ENCODE measurements around the gene RSPO3.

The RSPO3 gene

DNA sequence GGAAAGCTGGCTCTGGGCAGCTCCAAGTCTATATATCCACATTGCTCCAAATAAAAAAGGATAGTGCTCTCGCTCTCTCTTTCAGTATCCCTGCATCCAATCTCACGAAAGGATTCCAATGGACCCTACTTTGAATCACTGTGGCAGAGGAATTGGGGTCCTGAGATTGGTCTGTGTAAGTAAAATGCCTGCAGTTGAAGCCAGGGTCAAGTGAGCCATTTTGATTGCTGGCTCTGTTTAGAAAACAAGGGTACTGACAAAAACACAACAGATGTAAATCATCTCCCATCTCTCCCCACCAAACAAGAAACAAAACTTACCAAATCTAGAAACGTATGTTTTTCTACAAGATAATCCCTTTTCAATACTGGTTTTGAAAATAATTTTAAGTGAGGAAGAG, 45.6 kb downstream of the RSPO3 start:
- no peak for DNase-seq

DNA sequence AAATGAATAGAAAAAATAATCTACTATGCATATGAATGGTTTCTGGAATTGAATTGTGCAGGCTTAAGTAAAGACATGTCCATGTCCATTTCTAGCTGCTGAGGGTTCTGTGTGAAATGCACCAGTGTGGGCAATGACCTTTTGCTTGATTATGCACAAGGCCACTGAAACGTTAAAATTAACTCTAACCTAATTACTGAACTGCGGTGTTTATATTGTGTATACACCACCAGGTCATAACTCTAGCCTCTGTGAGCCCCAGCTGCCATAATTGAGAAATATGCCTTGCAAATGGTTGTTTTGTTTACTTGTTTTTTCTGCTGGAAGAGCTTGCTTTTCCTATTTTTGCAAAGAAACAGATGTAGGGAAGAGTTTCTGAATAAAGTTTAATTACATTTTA, 46.1 kb downstream of the RSPO3 start:
- no peak for DNase-seq

DNA sequence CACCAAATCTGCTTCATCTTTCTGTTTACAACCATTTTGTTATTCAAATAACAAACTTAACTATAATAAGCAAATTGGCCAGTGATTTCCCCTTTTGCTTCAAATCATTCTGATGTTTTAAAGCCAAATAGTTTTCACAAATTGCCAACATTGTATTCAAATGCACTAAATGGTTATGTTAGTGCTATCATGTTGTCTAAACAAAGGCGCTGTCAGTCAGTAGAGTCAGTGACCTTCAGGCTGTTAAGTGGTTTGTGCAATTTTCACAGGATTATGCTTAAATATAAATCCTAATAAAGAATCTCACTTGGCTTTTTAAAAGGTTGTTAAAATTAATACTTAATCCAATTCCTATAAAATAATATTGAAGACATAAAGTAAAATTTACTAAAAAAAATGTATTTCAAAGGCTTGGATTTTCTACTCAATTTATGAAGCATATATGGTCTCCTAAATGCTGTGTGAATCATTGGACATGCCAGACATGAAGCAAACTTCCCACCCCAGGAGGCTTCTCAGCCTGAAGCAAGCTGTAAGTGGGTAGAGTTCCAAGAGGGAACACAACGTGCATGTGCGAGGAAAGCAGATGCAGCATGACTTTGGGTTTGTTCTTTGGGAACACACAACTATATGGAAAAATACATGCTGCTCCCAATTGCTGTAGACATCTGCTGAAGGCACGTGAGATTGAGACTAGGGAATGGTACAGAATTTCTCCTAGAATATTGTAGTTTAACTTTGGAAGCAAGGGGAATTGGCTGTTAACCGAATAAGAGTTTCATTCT, 54.9 kb downstream of the RSPO3 start:
- DNase-seq: no peak

DNA sequence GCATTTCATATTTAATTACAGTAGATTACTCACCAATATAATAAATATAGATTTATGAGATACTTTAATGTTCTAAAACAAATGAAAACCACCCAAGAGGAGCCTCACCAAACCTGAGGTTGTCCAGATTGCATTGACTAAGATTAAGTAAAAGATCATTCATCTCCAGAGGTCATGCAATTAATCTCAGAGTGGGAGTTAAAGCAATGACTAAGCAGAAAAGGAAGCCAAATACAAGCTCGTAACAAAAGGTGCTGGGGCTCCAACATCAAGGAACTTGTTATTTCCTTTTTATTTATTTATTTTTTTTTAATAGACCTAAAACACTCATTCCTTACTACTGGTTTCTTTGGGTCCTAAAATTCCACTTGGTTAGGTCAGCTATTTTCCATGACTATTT, 57.7 kb downstream of the RSPO3 start:
- no peak for DNase-seq

DNA sequence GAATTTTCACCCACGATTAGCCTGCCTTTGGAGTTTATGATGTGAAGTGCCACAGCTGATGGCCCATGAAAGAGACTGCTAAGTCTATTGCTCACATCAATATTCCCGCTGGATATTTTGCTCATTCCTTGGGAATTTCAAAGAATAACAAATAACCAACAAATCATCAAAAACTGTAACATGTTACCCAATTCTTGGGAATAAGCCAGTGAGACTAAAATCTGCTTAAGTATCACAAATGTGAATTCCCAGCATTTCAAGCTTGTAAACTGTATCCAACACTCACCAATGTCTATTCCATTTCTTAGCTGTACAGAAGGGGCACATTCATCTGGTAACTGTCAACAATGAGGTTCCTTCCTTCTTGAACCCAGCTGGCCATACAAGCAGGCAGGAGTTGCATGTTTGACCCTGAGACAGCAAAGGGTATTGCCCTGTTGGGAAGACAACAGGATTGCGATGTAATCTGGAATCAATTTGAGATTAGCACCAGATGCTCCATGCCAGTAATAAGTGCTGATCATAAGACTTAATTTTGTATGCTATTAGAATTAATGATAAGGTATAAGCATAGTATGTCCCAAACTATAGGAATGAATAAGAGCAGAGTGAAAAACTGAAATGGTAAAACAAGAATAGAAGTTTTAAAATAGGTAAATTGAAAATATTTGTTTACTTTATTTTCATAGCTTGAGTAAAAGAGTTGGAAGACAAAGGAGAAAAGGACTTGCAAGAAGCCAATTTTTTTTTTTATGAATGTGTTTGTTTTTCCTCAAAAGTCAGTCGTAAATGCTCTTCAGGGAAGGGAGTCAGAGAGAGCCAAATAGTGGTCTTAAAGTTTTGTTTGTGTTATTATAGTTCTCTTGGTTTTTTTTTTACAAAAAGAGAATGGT, 58.8 kb downstream of the RSPO3 start:
- DNase-seq: no peak

DNA sequence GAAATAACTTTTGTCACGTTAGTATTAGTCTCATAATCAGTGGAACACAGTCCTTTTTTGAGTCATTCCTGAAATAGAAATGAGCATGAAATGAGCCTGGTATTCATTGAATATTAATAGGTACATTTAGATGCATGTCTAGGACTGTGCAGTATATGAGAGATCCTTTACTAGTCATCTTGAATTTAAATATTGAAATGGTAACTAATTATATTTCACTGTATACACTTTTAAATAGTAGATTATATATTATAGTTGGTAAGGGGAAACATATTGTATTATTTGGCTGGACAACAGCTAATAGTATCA, 59.4 kb downstream of the RSPO3 start:
- DNase-seq: no peak

DNA sequence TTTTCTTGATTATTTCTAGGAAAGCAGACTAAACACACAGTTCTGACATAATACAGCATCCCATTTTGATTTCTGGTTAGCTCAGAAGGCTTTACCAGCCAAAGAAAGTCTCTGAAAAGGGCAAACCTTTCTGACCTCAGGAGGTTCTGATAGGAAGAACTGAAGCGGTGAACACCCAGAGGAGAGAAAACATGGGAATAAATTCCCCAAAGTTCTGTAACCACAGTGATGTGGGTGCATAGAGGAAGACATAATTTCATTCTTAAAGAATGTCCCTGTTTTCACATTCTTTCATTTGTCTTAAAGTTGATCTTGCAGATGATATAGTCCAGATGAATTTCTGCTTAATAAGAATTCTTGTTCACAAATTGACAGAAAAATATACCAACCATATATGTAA, 60.3 kb downstream of the RSPO3 start:
- DNase-seq: no peak

DNA sequence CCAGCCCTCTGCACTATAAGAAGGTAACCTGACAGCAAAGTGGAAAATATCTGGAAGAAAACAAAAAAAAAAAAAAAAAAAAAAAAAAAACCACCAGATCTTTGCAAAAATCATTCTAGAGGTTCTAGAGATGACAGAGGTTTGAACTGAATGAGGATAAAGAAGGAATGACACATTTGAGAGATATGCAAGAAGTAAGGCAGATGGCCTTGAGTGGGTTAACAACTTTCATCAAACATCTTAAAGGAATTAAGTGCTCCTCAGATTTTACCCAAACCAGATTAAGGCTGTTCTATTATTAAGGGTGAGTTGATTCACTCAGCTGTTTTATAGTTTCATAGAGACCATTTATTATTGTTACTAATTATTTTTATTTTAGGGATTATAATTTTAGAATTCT, 62.0 kb downstream of the RSPO3 start:
- no peak for DNase-seq

DNA sequence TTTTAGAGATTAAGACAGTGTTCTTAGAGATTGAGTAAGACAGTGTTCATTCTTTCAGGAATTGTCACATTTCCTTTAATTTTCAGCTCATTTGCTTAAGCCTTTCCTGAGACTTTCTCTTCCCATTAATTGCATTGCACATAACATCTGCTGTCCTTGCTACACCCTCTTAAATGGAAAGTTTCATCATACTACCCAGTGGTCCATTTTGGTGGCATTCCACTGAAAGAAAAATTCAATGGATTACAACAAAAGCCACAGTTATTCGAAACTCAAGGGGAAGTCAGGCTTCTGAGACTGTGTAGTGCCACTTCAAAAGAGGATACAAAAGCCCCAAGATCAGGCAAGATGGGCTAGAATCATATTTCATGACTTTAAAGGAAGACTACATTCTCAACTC, 64.0 kb downstream of the RSPO3 start:
- no peak for DNase-seq

DNA sequence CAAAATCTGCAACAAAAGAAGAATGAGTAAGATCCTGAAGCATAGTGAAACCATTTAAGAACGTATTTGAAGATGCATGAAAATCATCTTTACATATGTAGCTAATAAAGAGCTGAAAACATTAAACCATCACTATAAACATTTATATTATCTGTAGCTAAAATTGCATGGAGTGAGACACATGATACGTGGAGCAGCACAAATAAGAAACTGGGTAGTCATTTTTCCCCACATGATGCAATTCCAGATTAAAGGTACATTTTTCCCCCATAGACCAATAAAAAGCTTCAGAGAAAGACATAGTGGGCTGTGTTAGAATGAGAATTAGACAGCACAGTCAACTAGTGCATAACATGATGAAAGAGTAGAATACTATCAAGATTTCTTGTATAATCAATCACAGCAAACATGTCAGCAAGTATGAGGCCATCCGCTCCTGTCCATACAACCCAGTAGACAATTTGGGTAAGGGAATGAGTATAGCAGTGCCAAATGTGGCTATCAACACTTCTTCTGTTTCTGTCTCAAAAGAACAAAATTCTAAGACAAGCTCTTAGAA, 67.0 kb downstream of the RSPO3 start:
- no peak for DNase-seq

DNA sequence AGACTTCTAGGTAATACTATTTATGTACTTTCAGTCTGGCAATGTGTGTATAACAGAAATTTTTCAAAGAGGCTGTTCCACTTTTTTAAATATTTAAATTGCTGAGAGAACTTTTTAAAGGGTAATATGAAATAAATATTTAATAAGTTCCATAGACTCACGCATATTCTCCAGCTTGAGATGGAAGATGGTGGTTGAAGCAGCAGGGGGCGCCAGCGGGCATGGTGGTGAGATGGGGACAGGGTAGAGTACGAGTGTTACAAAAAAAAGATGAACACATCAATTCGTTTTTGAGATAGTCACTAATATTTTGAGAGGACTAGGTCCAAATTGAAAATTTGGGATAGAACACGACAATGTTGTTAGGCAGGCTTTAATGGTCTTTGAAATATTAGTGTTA, 68.4 kb downstream of the RSPO3 start:
- DNase-seq: no peak

DNA sequence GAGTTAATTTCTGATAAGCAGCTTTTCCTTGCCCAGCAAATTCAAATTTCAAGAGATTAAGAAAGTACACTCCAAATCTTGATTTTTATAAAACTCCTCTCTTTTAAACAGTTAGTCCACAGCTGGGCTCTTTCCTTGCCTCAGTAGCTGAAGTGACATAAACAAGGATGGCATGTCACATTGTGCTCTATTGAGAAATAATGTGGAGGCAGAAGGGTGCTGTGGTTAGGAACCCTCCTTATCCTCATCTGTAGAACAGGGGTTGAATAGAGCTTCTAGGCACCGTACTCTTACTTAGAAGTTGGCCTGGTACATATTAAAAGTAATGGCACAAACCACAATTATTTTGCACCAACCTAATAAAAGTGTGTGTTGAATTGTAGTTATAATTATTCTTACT, 70.3 kb downstream of the RSPO3 start:
- no peak for DNase-seq

DNA sequence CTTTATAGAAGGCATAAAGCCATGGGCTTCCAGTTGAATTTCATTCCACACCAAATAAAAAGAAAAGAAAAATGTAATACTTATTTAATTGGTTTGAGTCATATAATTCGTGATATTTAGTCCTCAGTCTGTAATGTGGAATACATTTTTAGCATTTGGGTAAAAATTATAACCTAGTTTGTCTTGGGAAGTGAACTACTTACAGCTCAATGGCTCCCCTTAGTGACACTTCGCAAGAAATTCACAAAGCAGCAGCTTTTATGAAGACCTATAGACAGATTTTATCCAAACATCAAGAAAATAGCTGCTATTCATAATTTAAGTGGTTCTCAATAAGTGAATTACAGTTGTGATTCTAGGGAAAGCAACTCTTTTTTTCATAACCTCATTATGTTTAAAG, 72.1 kb downstream of the RSPO3 start:
- peak; percentile 37 for DNase-seq

DNA sequence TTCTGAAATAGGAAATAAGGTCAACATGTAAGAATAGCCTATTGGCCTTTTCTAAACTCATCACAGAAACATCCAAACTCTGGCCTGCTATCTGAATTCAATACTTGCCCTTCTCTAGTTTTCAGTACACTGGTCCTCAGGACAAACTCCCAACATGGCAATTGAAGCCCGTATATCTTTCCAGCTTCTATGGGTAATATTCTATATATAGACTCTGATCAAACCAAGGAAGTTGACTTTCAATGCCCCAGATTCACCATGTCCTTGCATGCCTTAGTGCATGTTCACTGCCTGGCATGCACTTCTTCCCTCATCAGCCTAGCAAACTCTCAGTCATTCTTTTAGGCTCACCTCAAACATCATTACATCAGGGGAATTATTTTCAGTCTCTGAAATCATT, 73.2 kb downstream of the RSPO3 start:
- DNase-seq: no peak

DNA sequence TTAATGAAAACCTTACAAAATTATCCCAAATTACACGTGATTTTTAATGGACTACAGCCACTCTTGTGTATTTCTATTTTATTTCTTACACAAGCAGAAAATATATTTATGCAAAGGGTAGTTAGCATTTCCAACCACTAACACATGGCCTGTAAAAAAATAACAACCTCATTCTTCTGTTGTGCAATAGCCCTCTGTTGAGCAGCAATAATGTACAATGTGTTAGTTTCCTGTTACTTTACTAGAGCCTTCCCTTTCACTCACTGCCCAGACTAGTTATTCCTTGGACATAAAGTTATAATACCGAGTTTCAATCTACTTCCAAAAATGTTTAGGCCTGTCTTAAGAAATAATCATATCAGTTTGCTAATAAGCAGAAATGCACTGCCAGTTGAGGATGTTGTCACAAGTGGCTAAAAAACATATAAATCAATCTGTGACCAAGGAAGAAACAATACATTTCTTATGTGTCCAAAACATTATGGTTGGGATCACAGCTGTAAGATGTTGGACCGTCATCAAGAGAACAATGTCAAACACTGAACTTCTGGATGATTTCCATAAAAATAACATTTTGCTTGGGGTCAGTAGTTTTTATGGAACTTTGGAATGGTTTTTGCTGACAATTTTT, 74.6 kb downstream of the RSPO3 start:
- no peak for DNase-seq

DNA sequence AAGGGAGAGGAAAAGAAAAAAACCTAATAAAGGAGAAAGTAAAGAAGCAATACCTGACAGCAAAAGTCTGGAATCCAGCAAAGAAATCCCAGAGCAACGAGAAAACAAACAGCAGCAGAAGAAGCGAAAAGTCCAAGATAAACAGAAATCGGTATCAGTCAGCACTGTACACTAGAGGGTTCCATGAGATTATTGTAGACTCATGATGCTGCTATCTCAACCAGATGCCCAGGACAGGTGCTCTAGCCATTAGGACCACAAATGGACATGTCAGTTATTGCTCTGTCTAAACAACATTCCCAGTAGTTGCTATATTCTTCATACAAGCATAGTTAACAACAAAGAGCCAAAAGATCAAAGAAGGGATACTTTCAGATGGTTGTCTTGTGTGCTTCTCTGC, 77.4 kb downstream of the RSPO3 start:
- no peak for DNase-seq

DNA sequence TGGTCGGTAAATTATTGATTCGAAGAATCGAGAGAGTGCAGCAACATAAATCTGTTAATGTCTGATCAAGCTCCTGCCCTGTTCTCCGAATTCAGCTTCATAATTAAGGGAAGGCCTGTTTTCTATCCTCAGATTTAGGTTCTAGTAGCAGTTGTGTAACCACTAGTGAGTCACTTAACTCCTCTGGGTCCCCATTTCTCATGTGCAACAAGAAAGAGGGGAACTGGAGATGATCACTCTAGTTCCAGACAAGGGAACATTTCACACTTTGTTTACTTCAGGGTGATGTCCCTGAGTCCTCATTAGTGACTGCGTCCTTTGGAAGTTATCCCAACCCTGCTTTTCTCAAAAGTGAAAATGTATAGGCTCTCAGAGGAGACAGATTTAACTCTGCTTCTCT, 80.1 kb downstream of the RSPO3 start:
- no peak for DNase-seq

DNA sequence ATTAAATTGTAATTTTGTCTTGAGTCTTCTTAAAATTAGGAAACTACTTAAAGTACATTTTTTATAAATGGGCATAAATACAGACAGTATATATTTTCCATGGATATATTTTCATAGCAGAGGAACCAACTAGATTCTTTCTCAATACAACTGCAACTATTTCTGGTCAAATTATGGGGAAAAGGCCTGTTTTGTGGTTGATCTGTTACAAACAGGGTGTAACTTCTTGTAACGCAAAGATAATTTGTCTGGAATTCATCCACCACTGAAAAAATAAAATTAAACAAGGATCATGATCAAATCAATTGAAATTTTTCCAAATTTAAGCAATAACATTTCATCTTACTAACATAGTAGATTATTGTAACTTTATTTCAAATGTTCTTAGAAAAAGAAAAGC, 81.0 kb downstream of the RSPO3 start:
- no peak for DNase-seq

DNA sequence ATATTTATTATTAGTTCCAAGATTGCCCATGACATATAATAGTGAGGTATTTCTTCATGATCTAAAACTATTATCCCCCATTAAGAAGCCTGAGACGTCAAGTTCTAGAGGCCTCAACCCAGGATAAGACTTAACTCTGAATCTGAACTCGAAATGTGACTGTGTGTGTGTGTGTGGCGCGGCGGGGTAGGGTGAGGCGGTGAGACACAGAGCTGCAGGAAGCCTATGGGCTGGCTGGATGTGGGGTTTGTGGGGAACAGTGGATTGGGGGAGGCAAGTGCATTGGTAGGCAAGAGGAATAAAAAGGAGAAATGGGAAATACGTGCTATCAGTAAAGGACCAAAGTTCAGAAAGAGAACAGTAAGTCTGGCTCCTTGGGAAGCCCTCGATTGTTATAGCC, 81.6 kb downstream of the RSPO3 start:
- no peak for DNase-seq

DNA sequence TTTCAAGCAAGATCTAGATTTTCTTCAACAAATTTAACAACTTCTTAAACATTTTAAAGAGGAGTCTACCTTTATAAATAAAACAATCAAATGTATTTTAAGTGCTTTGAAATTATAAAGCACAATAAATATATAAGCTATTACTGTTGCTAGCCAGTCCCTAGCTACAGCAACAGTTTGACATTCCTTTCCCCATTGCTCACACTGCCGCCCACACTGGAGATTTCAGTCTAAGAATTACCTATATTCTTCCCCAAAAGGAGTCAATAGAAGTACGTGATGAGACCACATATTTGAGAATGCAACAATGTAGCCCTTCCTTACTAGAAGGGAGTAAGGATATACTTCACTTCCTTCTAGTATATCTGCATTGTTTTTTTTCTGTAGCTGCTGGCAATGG, 82.8 kb downstream of the RSPO3 start:
- DNase-seq: no peak

DNA sequence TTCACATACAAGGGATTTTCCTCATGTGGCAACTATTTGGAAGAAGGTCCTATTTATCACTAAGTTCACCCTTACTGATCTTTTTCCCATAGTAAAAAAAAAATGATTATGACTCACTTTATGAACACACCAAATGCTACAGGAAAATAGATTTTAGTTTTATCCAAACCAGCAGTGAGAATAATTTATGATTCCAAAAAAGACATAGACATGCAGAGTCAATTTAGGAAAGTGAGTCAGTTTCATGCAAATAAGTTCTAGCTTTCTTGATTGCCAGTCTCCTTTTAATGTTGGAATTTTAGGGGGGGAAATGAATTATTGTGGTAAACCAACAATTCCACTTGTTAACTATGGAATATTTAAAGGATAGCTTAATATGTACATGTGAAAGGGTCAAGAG, 84.2 kb downstream of the RSPO3 start:
- no peak for DNase-seq

DNA sequence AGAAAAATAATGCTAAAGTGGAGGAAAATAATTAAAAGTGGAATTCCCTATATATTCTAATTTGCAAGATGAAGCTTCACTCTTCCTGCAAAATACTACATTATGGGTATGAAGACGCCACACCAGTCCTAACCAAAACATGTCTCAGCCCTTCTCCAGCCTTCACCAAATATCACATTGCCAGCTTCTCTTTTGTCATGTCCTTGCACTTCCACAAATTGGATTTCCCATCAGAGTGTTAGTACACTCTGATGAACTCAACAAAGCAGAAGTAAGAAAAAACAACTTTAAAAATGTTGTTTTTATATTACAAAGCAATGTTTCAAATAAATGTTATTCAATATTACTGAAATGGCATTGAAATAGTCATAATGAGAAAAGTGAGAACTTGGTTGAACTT, 85.8 kb downstream of the RSPO3 start:
- no peak for DNase-seq

DNA sequence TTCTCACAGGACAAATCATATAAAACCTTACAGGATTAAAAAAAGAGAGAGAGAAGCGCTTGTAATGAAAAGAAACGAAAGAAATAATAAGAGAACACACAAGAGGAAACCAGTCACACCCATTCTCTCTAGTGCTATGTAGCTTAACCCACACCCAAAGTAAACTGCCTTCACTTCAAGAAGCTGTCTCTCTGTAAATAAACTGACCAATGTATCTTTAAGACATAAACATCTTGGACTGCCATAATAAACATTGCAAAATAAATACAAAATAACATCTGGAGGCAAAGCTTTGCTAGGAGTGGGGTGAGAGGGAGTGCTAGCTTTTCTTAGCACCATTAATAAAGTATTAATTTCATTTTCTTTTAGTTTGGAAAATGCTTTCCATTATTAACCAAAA, 86.6 kb downstream of the RSPO3 start:
- DNase-seq: no peak

DNA sequence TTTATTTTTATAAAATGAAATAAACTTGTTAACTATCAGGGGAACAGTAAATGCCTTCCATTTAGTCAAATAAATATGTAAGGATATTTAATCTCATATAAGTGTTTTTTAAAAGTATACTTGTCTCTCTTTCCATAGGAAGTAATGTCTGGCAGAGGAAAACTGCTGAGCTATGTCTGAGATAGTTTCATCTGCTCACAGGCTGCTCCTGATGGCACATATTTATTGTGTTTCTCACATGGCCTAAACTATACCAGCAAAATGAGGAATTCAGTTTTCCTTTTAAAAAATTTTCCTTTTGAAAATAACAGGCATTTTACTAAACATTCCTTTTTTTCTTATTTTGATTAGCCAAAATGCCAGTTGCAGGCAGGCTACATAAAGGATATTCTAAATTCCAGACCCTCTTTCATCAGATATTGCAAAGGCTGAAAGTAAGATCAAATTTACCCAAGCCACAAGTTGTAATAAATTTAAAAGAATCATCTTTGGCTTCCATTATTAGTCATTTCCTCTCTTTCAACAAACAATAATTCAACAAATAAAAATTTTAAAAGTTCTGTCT, 88.1 kb downstream of the RSPO3 start:
- DNase-seq: no peak
